ENCODE measurements around the gene NUP93. TPM values are rescaled to one million over a fixed set of nuclear protein-coding genes. Genes with fewer than 3 reads are reported as not detected.

The NUP93 gene
- total RNA-seq, 5 donors from 2014 or later (not counting 1 experiment from before 2014, with no cell fraction given): 52.6 to 72.4 (median 60.5) TPM

DNA sequence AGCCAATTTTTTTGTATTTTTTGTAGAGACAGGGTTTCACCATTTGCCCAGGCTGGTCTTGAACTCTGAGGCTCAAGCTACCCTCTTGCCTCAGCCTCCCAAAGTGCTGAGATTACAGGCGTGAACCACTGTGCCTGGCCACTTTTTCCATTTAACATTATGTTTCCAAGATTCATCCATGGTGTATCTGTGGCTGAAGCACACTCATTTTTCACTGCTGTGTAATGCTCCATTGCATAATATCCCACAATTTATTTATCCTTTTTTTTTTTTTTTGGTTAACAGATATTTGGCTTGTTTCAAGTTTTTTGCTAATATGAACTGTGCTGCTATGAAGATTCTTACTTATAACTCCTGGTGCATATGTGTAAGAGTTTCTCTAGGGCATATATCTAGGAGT is 1.9 kb upstream of the NUP93 start:
- CTCF ChIA-PET: interaction anchor here in 1 of 2 donors (0.7 to 1.4 kb wide), 2 partner anchors 26 to 140 kb away, joined by 3 to 6 read pairs; no protein-coding TSS in a partner anchor
- Mint-ChIP-seq H3K36me3 (no peaks in the 10 kb centered on the region), H3K27ac (no peak overlapping the region), H3K9me3 (no peaks in the 10 kb centered on the region), H3K27me3 (no peaks in the 10 kb centered on the region), H3K4me1 (peaks cover 19 to 26% (median 26%) of the 10 kb centered on the region in 3 donors), H3K4me3 (no peak overlapping the region)
- Histone ChIP-seq H3K4me1 (ENCODE audit: control insufficient read depth in 1 of 2, extremely low read depth in 1 of 2, insufficient read depth in 2 of 2, low read length in 2 of 2) (peaks cover 16 to 32% of the 10 kb centered on the region in 2 experiments), H3K9me3 (no peaks in the 10 kb centered on the region), H3K36me3 (ENCODE audit: control insufficient read depth in 2 of 2, extremely low read depth in 1 of 2, insufficient read depth in 1 of 2, low read length in 1 of 2) (no peaks in the 10 kb centered on the region), H3K27me3 (replicated peaks in 1 of 2; ENCODE audit: control insufficient read depth in 2 of 2, extremely low read depth in 1 of 2, insufficient read depth in 2 of 2, low read length in 1 of 2) (no peaks in the 10 kb centered on the region), H3K4me3 (ENCODE audit: control insufficient read depth in 1 of 2, extremely low read depth in 1 of 2, low read length in 1 of 2) (no peak overlapping the region), H3K27ac (ENCODE audit: low read length) (no peak overlapping the region)
- ATAC-seq (replicated peaks in 1 of 4) (no peak), DNase-seq (no peak)
- 90% methylated on average over 1 of the region's 1 CpG for WGBS (ENCODE audit: insufficient coverage)
- POLR2A ChIA-PET: no interaction called here

DNA sequence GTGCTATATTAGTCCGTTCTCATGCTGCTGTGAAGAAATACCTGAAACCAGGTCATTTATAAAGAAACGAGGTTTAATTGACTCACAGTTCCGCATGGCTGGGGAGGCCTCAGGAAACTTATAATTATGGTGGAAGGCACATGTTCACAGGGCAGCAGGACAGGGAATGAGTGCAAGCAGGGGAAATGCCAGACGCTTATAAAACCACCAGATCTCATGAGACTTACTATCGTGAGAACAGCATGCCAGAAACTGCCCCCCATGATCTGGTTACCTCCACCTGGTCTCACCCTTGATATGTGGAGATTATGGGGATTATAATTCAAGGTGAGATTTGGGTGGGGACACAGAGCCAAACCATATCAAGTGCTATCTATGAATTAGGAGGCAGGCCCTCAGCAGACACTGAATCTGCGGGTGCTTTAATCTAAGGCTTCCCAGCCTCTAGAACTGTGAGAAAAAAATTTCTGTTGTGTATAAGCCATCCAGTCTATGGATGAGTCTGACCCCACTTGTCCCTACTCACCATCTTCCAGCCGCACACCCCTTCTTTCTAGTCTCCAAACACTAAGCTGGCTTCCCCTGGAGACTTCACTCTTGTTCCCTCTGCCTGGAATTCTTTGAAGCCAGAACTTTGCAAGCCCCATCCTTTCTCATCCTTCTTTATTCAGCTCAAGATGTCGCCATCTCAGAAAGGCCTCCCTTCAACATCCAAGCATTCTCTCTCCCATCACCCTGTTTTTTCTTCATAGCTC is 772 bp upstream of the NUP93 start:
- Mint-ChIP-seq H3K9me3 (no peaks in the 10 kb centered on the region), H3K4me3 (no peak overlapping the region), H3K36me3 (no peaks in the 10 kb centered on the region), H3K27me3 (no peaks in the 10 kb centered on the region), H3K4me1 (peaks cover 19 to 26% (median 26%) of the 10 kb centered on the region in 3 donors), H3K27ac (peak overlapping the region; percentile 83 to 86)
- POLR2A ChIA-PET: no interaction called here
- Histone ChIP-seq H3K36me3 (ENCODE audit: control insufficient read depth in 2 of 2, extremely low read depth in 1 of 2, insufficient read depth in 1 of 2, low read length in 1 of 2) (no peaks in the 10 kb centered on the region), H3K27ac (ENCODE audit: low read length) (peak overlapping the region; percentile 73), H3K27me3 (replicated peaks in 1 of 2; ENCODE audit: control insufficient read depth in 2 of 2, extremely low read depth in 1 of 2, insufficient read depth in 2 of 2, low read length in 1 of 2) (no peaks in the 10 kb centered on the region), H3K4me1 (ENCODE audit: control insufficient read depth in 1 of 2, extremely low read depth in 1 of 2, insufficient read depth in 2 of 2, low read length in 2 of 2) (peaks cover 16 to 32% of the 10 kb centered on the region in 2 experiments), H3K9me3 (no peaks in the 10 kb centered on the region), H3K4me3 (ENCODE audit: control insufficient read depth in 1 of 2, extremely low read depth in 1 of 2, low read length in 1 of 2) (peak overlapping the region; percentile 94 to 97)
- CTCF ChIA-PET: interaction anchor here in 1 of 2 donors (1.2 to 1.4 kb wide), 2 partner anchors 27 to 141 kb away, joined by 6 to 7 read pairs; no protein-coding TSS in a partner anchor
- 53% methylated on average over 3 of the region's 8 CpGs for WGBS (ENCODE audit: insufficient coverage)
- ATAC-seq (replicated peaks in 1 of 4): no peak
- peak in 2 of 35 experiments; percentile 11 for DNase-seq

GRCh38 chr16:56732366-56732765 is 2.4 kb downstream of the NUP93 start:
- no peak for ATAC-seq (replicated peaks in 1 of 4)
- Histone ChIP-seq H3K27me3 (replicated peaks in 1 of 2; ENCODE audit: control insufficient read depth in 2 of 2, extremely low read depth in 1 of 2, insufficient read depth in 2 of 2, low read length in 1 of 2) (no peaks in the 10 kb centered on the region), H3K27ac (ENCODE audit: low read length) (no peak overlapping the region), H3K4me3 (ENCODE audit: control insufficient read depth in 1 of 2, extremely low read depth in 1 of 2, low read length in 1 of 2) (no peak overlapping the region), H3K9me3 (no peaks in the 10 kb centered on the region), H3K36me3 (ENCODE audit: control insufficient read depth in 2 of 2, extremely low read depth in 1 of 2, insufficient read depth in 1 of 2, low read length in 1 of 2) (peaks cover 0 to 3% of the 10 kb centered on the region in 2 donors), H3K4me1 (ENCODE audit: control insufficient read depth in 1 of 2, extremely low read depth in 1 of 2, insufficient read depth in 2 of 2, low read length in 2 of 2) (peaks cover 16 to 34% of the 10 kb centered on the region in 2 experiments)
- Mint-ChIP-seq H3K4me3 (no peak overlapping the region), H3K4me1 (peaks cover 26 to 28% (median 27%) of the 10 kb centered on the region in 3 donors), H3K36me3 (peaks cover 6% of the 10 kb centered on the region), H3K27ac (no peak overlapping the region), H3K9me3 (no peaks in the 10 kb centered on the region), H3K27me3 (no peaks in the 10 kb centered on the region)
- DNase-seq: no peak
- CTCF ChIA-PET: no interaction called here
- POLR2A ChIA-PET: interaction anchor here in 1 of 2 donors (0.6 kb wide), 1 partner anchor 239 kb away, joined by 9 read pairs; no protein-coding TSS in a partner anchor
- 62% methylated on average over 1 of the region's 2 CpGs for WGBS (ENCODE audit: insufficient coverage)

DNA sequence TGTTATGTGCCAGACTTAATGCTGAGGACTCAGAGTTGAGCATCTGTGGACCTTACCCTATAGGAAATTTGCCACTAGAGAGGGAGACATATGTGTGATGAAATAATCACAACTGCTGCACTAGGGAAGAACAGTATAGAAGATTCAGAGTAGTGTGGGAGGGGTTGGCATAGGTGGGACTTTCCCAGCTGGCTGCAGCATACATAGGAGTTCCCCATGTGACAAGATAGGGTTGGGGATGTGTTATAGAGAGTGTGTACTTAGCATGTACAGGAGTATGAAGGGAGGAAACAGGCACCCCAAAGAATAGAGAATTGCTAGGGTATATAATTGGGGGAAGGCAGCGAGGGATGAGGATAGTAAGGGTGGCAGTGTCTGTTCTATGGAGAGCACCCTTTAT is 2.9 kb downstream of the NUP93 start:
- DNase-seq: peak in 1 of 35 experiments; percentile 32
- Histone ChIP-seq H3K4me3 (ENCODE audit: control insufficient read depth in 1 of 2, extremely low read depth in 1 of 2, low read length in 1 of 2) (no peak overlapping the region), H3K36me3 (ENCODE audit: control insufficient read depth in 2 of 2, extremely low read depth in 1 of 2, insufficient read depth in 1 of 2, low read length in 1 of 2) (peaks cover 0 to 6% of the 10 kb centered on the region in 2 donors), H3K9me3 (no peaks in the 10 kb centered on the region), H3K27me3 (replicated peaks in 1 of 2; ENCODE audit: control insufficient read depth in 2 of 2, extremely low read depth in 1 of 2, insufficient read depth in 2 of 2, low read length in 1 of 2) (no peaks in the 10 kb centered on the region), H3K27ac (ENCODE audit: low read length) (no peak overlapping the region), H3K4me1 (ENCODE audit: control insufficient read depth in 1 of 2, extremely low read depth in 1 of 2, insufficient read depth in 2 of 2, low read length in 2 of 2) (peaks cover 16 to 34% of the 10 kb centered on the region in 2 experiments)
- H3K36me3 Mint-ChIP-seq: peaks cover 9% of the 10 kb centered on the region
- no peak overlapping the region for H3K4me3 Mint-ChIP-seq
- POLR2A ChIA-PET: no interaction called here
- no peaks in the 10 kb centered on the region for H3K9me3 Mint-ChIP-seq
- H3K27ac Mint-ChIP-seq: no peak overlapping the region
- H3K27me3 Mint-ChIP-seq: no peaks in the 10 kb centered on the region
- ATAC-seq (replicated peaks in 1 of 4): no peak
- 80% methylated on average over 1 of the region's 1 CpG for WGBS (ENCODE audit: insufficient coverage)
- CTCF ChIA-PET: no interaction called here
- H3K4me1 Mint-ChIP-seq: peaks cover 23 to 29% (median 26%) of the 10 kb centered on the region in 3 donors

GRCh38 chr16:56734429-56734828 is 4.5 kb downstream of the NUP93 start:
- no peak for DNase-seq
- Mint-ChIP-seq H3K27ac (no peak overlapping the region), H3K9me3 (no peaks in the 10 kb centered on the region), H3K27me3 (no peaks in the 10 kb centered on the region), H3K4me1 (peaks cover 15 to 25% (median 20%) of the 10 kb centered on the region in 3 donors), H3K4me3 (no peak overlapping the region), H3K36me3 (peaks cover 15% of the 10 kb centered on the region)
- Histone ChIP-seq H3K4me1 (ENCODE audit: control insufficient read depth in 1 of 2, extremely low read depth in 1 of 2, insufficient read depth in 2 of 2, low read length in 2 of 2) (peaks cover 10 to 26% of the 10 kb centered on the region in 2 experiments), H3K27ac (ENCODE audit: low read length) (no peak overlapping the region), H3K9me3 (no peaks in the 10 kb centered on the region), H3K36me3 (ENCODE audit: control insufficient read depth in 2 of 2, extremely low read depth in 1 of 2, insufficient read depth in 1 of 2, low read length in 1 of 2) (peaks cover 0 to 9% of the 10 kb centered on the region in 2 donors), H3K27me3 (replicated peaks in 1 of 2; ENCODE audit: control insufficient read depth in 2 of 2, extremely low read depth in 1 of 2, insufficient read depth in 2 of 2, low read length in 1 of 2) (no peaks in the 10 kb centered on the region), H3K4me3 (ENCODE audit: control insufficient read depth in 1 of 2, extremely low read depth in 1 of 2, low read length in 1 of 2) (no peak overlapping the region)
- ATAC-seq (replicated peaks in 1 of 4): no peak
- POLR2A ChIA-PET: no interaction called here
- CTCF ChIA-PET: no interaction called here
- 93% methylated on average over 2 of the region's 3 CpGs for WGBS (ENCODE audit: insufficient coverage)

DNA sequence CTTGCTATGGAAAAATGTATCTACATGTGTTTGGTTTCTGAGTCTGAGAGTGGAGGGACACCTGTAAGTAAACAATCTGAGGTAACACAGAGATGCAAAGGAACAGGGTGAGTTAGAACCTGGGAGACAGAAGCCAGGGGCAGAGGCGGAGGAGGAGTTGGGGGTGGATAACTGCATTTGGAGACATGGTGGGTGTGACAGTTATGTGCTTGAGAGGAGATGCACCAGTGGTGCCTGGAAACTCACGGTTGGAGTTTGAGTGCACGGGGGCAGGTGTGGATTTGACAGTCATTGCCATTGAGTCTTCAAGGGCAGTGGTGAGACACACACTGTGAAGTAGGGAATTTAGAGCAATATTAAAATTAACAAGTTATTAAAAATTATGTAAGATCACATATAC is 6.5 kb downstream of the NUP93 start:
- H3K9me3 Mint-ChIP-seq: no peaks in the 10 kb centered on the region
- Histone ChIP-seq H3K27ac (ENCODE audit: low read length) (no peak overlapping the region), H3K36me3 (ENCODE audit: control insufficient read depth in 2 of 2, extremely low read depth in 1 of 2, insufficient read depth in 1 of 2, low read length in 1 of 2) (peaks cover 0 to 9% of the 10 kb centered on the region in 2 donors), H3K4me1 (ENCODE audit: control insufficient read depth in 1 of 2, extremely low read depth in 1 of 2, insufficient read depth in 2 of 2, low read length in 2 of 2) (peaks cover 6 to 11% of the 10 kb centered on the region in 2 experiments), H3K27me3 (replicated peaks in 1 of 2; ENCODE audit: control insufficient read depth in 2 of 2, extremely low read depth in 1 of 2, insufficient read depth in 2 of 2, low read length in 1 of 2) (no peaks in the 10 kb centered on the region), H3K4me3 (ENCODE audit: control insufficient read depth in 1 of 2, extremely low read depth in 1 of 2, low read length in 1 of 2) (no peak overlapping the region), H3K9me3 (no peaks in the 10 kb centered on the region)
- ChIA-PET CTCF (no interaction called here), POLR2A (no interaction called here)
- H3K27ac Mint-ChIP-seq: no peak overlapping the region
- ATAC-seq (replicated peaks in 1 of 4): no peak
- 92% methylated on average over 2 of the region's 3 CpGs for WGBS (ENCODE audit: insufficient coverage)
- H3K27me3 Mint-ChIP-seq: no peaks in the 10 kb centered on the region
- DNase-seq: no peak
- no peak overlapping the region for H3K4me3 Mint-ChIP-seq
- peaks cover 15% of the 10 kb centered on the region for H3K36me3 Mint-ChIP-seq
- H3K4me1 Mint-ChIP-seq: peaks cover 7 to 16% (median 16%) of the 10 kb centered on the region in 3 donors

Measured in T-cell (primary cell).